H4 (cell line): Measurements from ENCODE around the gene ADAMTSL3. TPM values are rescaled to one million over a fixed set of nuclear protein-coding genes. Genes with fewer than 3 reads are reported as not detected.
"Not testable (repeated sequence)": the region's sequence is repeated elsewhere in the genome, so short reads cannot be mapped to it uniquely, and the experiment has no call there.

Experiments used
- DNase-seq: peaks from one replicate; pipeline ENCODE4 v3.0.0-alpha.2; 2015; ENCODE audit warnings: low spot score
- total RNA-seq: library from RNA; depleted of rRNA; stranded (reverse); fragments of >200 nt; shearing (Covaris generic); gene quantifications from 2 replicates; pipeline ENCODE4 v1.2.3, GENCODE V29; 2014

ADAMTSL3 gene
- total RNA-seq, 1 experiment from 2014 or later, result 0.17 TPM

- DNase-seq, result no peak
These were observed 91.8 kb downstream of the ADAMTSL3 start for GRCh38 chr15:83745771-83746170.

GRCh38 chr15:83746231-83746630 lies 92.3 kb downstream of the ADAMTSL3 start:
- no peak for DNase-seq

GRCh38 chr15:83747050-83747717 lies 93.3 kb downstream of the ADAMTSL3 start:
- peak; percentile 43 for DNase-seq

- no peak for DNase-seq
These were observed 93.8 kb downstream of the ADAMTSL3 start for GRCh38 chr15:83747718-83748110.

- DNase-seq, result no peak
These were observed 100.1 kb downstream of the ADAMTSL3 start for GRCh38 chr15:83753872-83754493.

- DNase-seq, result not testable (repeated sequence)
These were observed 103.4 kb downstream of the ADAMTSL3 start for GRCh38 chr15:83757291-83757690.

- no peak for DNase-seq
These were observed 108.4 kb downstream of the ADAMTSL3 start for GRCh38 chr15:83762367-83762766.

- DNase-seq, result no peak
These were observed 110.4 kb downstream of the ADAMTSL3 start for GRCh38 chr15:83764201-83764838.

GRCh38 chr15:83766339-83766738 lies 112.4 kb downstream of the ADAMTSL3 start:
- no peak for DNase-seq

GRCh38 chr15:83767741-83768140 lies 113.8 kb downstream of the ADAMTSL3 start:
- DNase-seq, result no peak

- DNase-seq, result no peak
These were observed 115.6 kb downstream of the ADAMTSL3 start for GRCh38 chr15:83769411-83769999.

- peak; percentile 8 for DNase-seq
These were observed 121.8 kb downstream of the ADAMTSL3 start for GRCh38 chr15:83775738-83776137.

- no peak for DNase-seq
These were observed 123.1 kb downstream of the ADAMTSL3 start for GRCh38 chr15:83776986-83777385.

GRCh38 chr15:83783227-83783626 lies 129.3 kb downstream of the ADAMTSL3 start:
- no peak for DNase-seq

- DNase-seq, result no peak
These were observed 131.1 kb downstream of the ADAMTSL3 start for GRCh38 chr15:83784975-83785374.

GRCh38 chr15:83786336-83786735 lies 132.4 kb downstream of the ADAMTSL3 start:
- DNase-seq, result no peak

- no peak for DNase-seq
These were observed 139.1 kb downstream of the ADAMTSL3 start for GRCh38 chr15:83793069-83793468.

- DNase-seq, result no peak
These were observed 140.3 kb downstream of the ADAMTSL3 start for GRCh38 chr15:83794209-83794608.

GRCh38 chr15:83809345-83809744 lies 155.4 kb downstream of the ADAMTSL3 start:
- no peak for DNase-seq

- no peak for DNase-seq
These were observed 156.2 kb downstream of the ADAMTSL3 start for GRCh38 chr15:83810110-83810509.

GRCh38 chr15:83813682-83814081 lies 159.8 kb downstream of the ADAMTSL3 start:
- DNase-seq, result no peak

- DNase-seq, result no peak
These were observed 161.6 kb downstream of the ADAMTSL3 start for GRCh38 chr15:83815506-83815905.
